IMR-90 (cell line): ENCODE results near the gene RFX3.

ENCODE experiments used
- CTCF ChIP-seq: conservative IDR thresholded peaks from 2 replicates; pipeline ENCODE4 v1.5.1; 2012; ENCODE audit warnings: mild to moderate bottlenecking, low read depth, low read length, improper control_type of control experiment
- ELK1 ChIP-seq: fragments of 150-350 bp; IDR thresholded peaks from 2 replicates; pipeline ENCODE4 v1.6.1; 2016; ENCODE audit warnings: low read depth, mild to moderate bottlenecking, low read length, moderate library complexity, borderline replicate concordance
- FOS ChIP-seq: fragments of 150-350 bp; IDR thresholded peaks from 2 replicates; pipeline ENCODE4 v1.6.1; 2016; ENCODE audit warnings: low read depth, low read length
- POLR2A ChIP-seq: IDR thresholded peaks from 2 replicates; pipeline ENCODE4 v1.6.1; 2012; ENCODE audit warnings: mild to moderate bottlenecking, low read depth, low read length
- RAD21 ChIP-seq: IDR thresholded peaks from 2 replicates; pipeline ENCODE4 v1.6.1; 2012; ENCODE audit warnings: low read length, improper control_type of control experiment

GRCh38 chr9:3179711-3180110 lies 346.1 kb downstream of the RFX3 start:
- TF ChIP-seq CTCF (no peak), FOS (no peak), ELK1 (no peak), RAD21 (no peak), POLR2A (no peak)
